Suprapubic skin (tissue), 4 donors: ENCODE data around the gene CASTOR1.

ENCODE experiments used
- EP300 ChIP-seq: sonication (generic); formaldehyde crosslinking; IDR thresholded peaks from one replicate; pipeline ENCODE4 v1.6.1; 2017; ENCODE audit warnings: antibody characterized with exemption
- POLR2A ChIP-seq, 2 donors: fragments of 450-650 bp; IDR thresholded peaks; one replicate each; pipeline ENCODE4 v1.6.1; 2017; ENCODE audit warnings: antibody characterized with exemption in 2 of 2, mild to moderate bottlenecking in 2 of 2, moderate library complexity in 2 of 2
- POLR2AphosphoS5 ChIP-seq, 3 donors: sonication (generic); formaldehyde crosslinking; IDR thresholded peaks; one replicate each; pipeline ENCODE4 v1.6.1; 2017; ENCODE audit warnings: antibody characterized with exemption in 3 of 3
- TF ChIP-seq, protein P1 (sequence below), 2 donors: fragments of 200-600 bp in 1 of 2; fragments of 450-650 bp in 1 of 2; sonication (generic) in 1 of 2; IDR thresholded peaks; one replicate each; pipeline ENCODE4 v1.5.1; 2016 to 2019; ENCODE audit warnings: antibody characterized with exemption in 2 of 2, mild to moderate bottlenecking in 1 of 2, moderate library complexity in 1 of 2

- TF ChIP-seq, protein P1, sequence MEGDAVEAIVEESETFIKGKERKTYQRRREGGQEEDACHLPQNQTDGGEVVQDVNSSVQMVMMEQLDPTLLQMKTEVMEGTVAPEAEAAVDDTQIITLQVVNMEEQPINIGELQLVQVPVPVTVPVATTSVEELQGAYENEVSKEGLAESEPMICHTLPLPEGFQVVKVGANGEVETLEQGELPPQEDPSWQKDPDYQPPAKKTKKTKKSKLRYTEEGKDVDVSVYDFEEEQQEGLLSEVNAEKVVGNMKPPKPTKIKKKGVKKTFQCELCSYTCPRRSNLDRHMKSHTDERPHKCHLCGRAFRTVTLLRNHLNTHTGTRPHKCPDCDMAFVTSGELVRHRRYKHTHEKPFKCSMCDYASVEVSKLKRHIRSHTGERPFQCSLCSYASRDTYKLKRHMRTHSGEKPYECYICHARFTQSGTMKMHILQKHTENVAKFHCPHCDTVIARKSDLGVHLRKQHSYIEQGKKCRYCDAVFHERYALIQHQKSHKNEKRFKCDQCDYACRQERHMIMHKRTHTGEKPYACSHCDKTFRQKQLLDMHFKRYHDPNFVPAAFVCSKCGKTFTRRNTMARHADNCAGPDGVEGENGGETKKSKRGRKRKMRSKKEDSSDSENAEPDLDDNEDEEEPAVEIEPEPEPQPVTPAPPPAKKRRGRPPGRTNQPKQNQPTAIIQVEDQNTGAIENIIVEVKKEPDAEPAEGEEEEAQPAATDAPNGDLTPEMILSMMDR (IDR thresholded peaks at IDR 0.05): no peak
- TF ChIP-seq POLR2AphosphoS5 (IDR thresholded peaks at IDR 0.05) (no peak), EP300 (no peak), POLR2A (IDR thresholded peaks at IDR 0.05) (no peak)
Observed at GRCh38 chr22:30285846-30286200, 3.5 kb downstream of the CASTOR1 start.
